ENCODE measurements around the gene CCM2L.

CCM2L gene

DNA sequence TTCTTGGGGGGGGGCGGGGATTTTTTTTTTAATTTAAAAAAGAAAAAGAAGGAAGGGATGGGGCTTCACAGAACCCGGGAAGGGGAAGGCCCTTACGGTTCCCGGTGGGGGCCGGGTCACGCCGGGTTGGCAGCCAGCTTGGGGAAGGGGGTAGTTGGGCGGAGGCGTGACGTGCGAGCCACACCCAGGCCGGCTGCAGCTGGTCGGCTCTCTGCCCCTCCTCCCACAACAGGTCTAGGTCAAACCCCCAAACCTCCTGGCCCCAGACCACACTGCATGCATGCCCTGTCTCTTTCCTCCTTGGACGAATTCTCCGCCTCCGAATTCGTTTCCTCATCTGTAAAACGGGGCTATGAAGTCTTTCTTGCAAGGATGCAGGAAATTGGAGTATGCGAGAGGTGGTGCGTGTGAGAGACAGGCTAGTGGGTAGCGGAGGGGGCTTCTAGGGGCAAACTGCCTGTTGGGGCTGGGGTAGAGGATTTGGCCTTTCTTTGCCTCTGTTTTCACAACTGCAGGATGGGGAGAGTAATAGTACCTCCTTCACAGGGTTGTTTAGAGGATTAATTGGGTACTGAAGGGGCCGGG, 42.6 kb downstream of the CCM2L start:
- H3K4me2 ChIP-seq (ENCODE audit: insufficient read depth, low read length): no peak overlapping the region
- H3K9ac ChIP-seq (ENCODE audit: low read depth, low read length): no peak overlapping the region
- no peak overlapping the region for H2AFZ ChIP-seq (ENCODE audit: low read depth, low read length)
- TF ChIP-seq EZH2 (IDR thresholded peaks at IDR 0.05; ENCODE audit: borderline replicate concordance, low read depth, low read length, severe bottlenecking): no peak
- TF ChIP-seq, protein P1, sequence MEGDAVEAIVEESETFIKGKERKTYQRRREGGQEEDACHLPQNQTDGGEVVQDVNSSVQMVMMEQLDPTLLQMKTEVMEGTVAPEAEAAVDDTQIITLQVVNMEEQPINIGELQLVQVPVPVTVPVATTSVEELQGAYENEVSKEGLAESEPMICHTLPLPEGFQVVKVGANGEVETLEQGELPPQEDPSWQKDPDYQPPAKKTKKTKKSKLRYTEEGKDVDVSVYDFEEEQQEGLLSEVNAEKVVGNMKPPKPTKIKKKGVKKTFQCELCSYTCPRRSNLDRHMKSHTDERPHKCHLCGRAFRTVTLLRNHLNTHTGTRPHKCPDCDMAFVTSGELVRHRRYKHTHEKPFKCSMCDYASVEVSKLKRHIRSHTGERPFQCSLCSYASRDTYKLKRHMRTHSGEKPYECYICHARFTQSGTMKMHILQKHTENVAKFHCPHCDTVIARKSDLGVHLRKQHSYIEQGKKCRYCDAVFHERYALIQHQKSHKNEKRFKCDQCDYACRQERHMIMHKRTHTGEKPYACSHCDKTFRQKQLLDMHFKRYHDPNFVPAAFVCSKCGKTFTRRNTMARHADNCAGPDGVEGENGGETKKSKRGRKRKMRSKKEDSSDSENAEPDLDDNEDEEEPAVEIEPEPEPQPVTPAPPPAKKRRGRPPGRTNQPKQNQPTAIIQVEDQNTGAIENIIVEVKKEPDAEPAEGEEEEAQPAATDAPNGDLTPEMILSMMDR (IDR thresholded peaks at IDR 0.05; ENCODE audit: borderline replicate concordance, extremely low read depth, low read length, poor library complexity, severe bottlenecking): no peak
- ATAC-seq (ENCODE audit: insufficient read depth, low read depth): no peak
- peaks cover 6% of the 10 kb centered on the region for H3K27me3 ChIP-seq (ENCODE audit: insufficient read depth, low read length, poor library complexity)
- H3K9me3 ChIP-seq (ENCODE audit: insufficient read depth, low read length, severe bottlenecking): no peaks in the 10 kb centered on the region
- H3K79me2 ChIP-seq (ENCODE audit: insufficient read depth, low read length): no peaks in the 10 kb centered on the region
- no peaks in the 10 kb centered on the region for H3K4me1 ChIP-seq (ENCODE audit: insufficient read depth, low read length)
- no peak overlapping the region for H3K27ac ChIP-seq (ENCODE audit: low read length)
- no peak overlapping the region for H3K4me3 ChIP-seq (ENCODE audit: low read depth in 1 of 2, low read length in 2 of 2)
- no peaks in the 10 kb centered on the region for H4K20me1 ChIP-seq (ENCODE audit: insufficient read depth, low read length)
- no peak for DNase-seq
- no peaks in the 10 kb centered on the region for H3K36me3 ChIP-seq (ENCODE audit: insufficient read depth, low read length)

DNA sequence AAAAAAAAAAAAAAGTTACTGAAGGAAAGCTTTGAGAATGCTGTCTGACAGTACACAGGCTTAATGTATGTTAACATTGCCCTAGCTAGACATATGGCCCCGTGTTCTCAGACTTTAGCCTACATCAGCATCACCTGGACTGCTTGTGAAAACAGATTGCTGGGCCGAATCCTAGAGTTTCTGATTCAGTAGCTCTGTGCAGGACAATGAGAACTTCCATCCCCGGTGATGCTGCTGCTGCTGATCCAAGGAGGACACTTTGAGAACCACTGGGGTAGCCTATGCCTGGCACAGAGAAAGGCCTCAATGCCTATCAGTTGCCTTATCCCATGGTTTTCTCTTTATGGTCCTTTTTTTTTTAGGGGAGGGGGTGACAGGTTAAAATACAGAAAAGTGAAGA, 43.4 kb downstream of the CCM2L start:
- peaks cover 7% of the 10 kb centered on the region for H3K27me3 ChIP-seq (ENCODE audit: insufficient read depth, low read length, poor library complexity)
- no peaks in the 10 kb centered on the region for H3K79me2 ChIP-seq (ENCODE audit: insufficient read depth, low read length)
- no peak overlapping the region for H3K9ac ChIP-seq (ENCODE audit: low read depth, low read length)
- H3K4me3 ChIP-seq (ENCODE audit: low read depth in 1 of 2, low read length in 2 of 2): no peak overlapping the region
- no peak overlapping the region for H3K27ac ChIP-seq (ENCODE audit: low read length)
- TF ChIP-seq, protein P1 (IDR thresholded peaks at IDR 0.05; ENCODE audit: borderline replicate concordance, extremely low read depth, low read length, poor library complexity, severe bottlenecking): no peak
- TF ChIP-seq EZH2 (IDR thresholded peaks at IDR 0.05; ENCODE audit: borderline replicate concordance, low read depth, low read length, severe bottlenecking): no peak
- no peaks in the 10 kb centered on the region for H3K9me3 ChIP-seq (ENCODE audit: insufficient read depth, low read length, severe bottlenecking)
- ATAC-seq (ENCODE audit: insufficient read depth, low read depth): no peak
- no peak overlapping the region for H2AFZ ChIP-seq (ENCODE audit: low read depth, low read length)
- no peak for DNase-seq
- no peak overlapping the region for H3K4me2 ChIP-seq (ENCODE audit: insufficient read depth, low read length)
- no peaks in the 10 kb centered on the region for H4K20me1 ChIP-seq (ENCODE audit: insufficient read depth, low read length)
- H3K36me3 ChIP-seq (ENCODE audit: insufficient read depth, low read length): no peaks in the 10 kb centered on the region
- no peaks in the 10 kb centered on the region for H3K4me1 ChIP-seq (ENCODE audit: insufficient read depth, low read length)

DNA sequence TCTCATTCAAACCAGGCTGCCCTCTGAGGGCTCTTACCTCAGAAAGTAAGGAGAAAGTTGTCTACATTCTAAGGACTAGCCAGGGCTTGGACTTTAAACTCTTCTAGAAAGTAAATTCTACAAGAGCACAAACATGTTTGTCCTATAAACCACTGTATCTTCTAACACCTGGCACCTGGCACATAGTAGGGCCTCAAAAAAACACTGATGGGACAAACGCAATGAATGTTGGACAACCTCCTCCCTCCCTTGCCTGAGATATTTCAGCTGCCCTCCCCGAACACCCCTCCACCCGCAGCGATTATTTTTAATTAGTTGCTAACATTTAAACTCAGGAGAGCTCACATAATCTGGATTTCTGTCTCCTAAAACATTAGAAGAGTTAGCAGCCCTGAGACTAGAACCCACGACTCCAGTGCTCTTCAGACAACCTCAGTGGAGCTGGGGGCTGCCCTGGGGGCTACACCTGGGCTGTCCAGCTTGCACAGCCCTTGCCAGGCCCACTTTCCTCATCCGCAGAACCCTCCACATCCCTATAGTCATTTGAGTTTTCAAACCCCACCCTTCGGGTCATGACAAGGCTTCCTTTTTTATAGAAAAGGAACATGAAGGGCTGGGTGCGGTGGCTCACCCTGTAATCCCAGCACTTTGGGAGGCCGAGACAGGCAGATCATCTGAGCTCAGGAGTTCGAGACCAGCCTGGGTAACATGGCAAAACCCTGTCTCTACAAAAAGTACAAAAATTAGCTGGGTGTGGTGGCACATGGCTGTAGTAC, 46.7 kb downstream of the CCM2L start:
- ATAC-seq (ENCODE audit: insufficient read depth, low read depth) (no peak), DNase-seq (no peak)
- H3K36me3 ChIP-seq (ENCODE audit: insufficient read depth, low read length): no peaks in the 10 kb centered on the region
- peaks cover 13% of the 10 kb centered on the region for H3K27me3 ChIP-seq (ENCODE audit: insufficient read depth, low read length, poor library complexity)
- no peaks in the 10 kb centered on the region for H3K9me3 ChIP-seq (ENCODE audit: insufficient read depth, low read length, severe bottlenecking)
- H3K27ac ChIP-seq (ENCODE audit: low read length): no peak overlapping the region
- no peak overlapping the region for H2AFZ ChIP-seq (ENCODE audit: low read depth, low read length)
- TF ChIP-seq, protein P1 (IDR thresholded peaks at IDR 0.05; ENCODE audit: borderline replicate concordance, extremely low read depth, low read length, poor library complexity, severe bottlenecking): no peak
- TF ChIP-seq EZH2 (IDR thresholded peaks at IDR 0.05; ENCODE audit: borderline replicate concordance, low read depth, low read length, severe bottlenecking): no peak
- no peak overlapping the region for H3K9ac ChIP-seq (ENCODE audit: low read depth, low read length)
- no peak overlapping the region for H3K4me3 ChIP-seq (ENCODE audit: low read depth in 1 of 2, low read length in 2 of 2)
- no peak overlapping the region for H3K4me2 ChIP-seq (ENCODE audit: insufficient read depth, low read length)
- H3K79me2 ChIP-seq (ENCODE audit: insufficient read depth, low read length): no peaks in the 10 kb centered on the region
- H4K20me1 ChIP-seq (ENCODE audit: insufficient read depth, low read length): no peaks in the 10 kb centered on the region
- no peaks in the 10 kb centered on the region for H3K4me1 ChIP-seq (ENCODE audit: insufficient read depth, low read length)
